Measurements from ENCODE around the gene ZNF70. TPM values are rescaled to one million over a fixed set of nuclear protein-coding genes. Genes with fewer than 3 reads are reported as not detected.

The ZNF70 gene
- 0.78 to 1.0 TPM (median 1.0 TPM) in 5 replicates for total RNA-seq (2022; extraction: Qiagen RNA extraction; ENCODE audit: low read depth)

DNA sequence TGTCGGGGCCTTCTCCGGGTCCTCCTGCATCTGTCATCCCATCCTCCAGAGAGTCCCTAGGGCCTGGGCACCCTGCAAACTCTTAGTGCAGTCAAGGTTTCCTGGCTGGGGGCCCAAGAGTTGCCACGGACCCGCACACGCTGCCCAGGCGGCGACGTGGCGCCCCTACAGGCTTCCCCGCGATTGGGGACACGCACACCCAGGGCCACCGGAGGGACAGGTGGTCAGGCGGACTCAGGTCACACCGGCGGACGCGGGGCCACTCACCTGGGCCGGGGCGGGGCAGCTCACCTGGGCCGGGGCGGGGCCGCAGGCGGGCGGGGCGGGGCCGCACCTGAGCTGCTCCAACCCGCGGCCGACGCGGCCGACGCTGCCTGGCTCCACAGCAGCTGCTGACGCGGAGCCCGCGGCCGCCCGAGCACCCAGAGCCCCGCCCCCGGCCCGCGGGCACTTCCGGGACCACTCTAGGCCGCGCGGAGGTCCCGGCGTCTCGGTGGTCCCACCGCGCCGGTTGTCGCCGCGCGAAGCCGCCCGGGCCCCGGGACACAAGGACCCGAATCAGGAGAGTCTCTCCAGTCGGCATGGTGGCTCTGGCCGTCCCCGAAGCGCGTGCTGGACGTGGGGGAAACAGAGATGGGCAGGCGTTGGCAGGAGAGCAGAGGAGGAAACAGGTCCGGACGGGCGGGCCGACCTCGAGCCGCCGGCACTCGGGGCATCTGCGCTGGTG is at the start of gene ZNF70:
ZNF70 (minus strand) TSS at position 399 of the 727 bp plus-strand sequence. CDS start 5,972 bp downstream, outside the sequence.

DNA sequence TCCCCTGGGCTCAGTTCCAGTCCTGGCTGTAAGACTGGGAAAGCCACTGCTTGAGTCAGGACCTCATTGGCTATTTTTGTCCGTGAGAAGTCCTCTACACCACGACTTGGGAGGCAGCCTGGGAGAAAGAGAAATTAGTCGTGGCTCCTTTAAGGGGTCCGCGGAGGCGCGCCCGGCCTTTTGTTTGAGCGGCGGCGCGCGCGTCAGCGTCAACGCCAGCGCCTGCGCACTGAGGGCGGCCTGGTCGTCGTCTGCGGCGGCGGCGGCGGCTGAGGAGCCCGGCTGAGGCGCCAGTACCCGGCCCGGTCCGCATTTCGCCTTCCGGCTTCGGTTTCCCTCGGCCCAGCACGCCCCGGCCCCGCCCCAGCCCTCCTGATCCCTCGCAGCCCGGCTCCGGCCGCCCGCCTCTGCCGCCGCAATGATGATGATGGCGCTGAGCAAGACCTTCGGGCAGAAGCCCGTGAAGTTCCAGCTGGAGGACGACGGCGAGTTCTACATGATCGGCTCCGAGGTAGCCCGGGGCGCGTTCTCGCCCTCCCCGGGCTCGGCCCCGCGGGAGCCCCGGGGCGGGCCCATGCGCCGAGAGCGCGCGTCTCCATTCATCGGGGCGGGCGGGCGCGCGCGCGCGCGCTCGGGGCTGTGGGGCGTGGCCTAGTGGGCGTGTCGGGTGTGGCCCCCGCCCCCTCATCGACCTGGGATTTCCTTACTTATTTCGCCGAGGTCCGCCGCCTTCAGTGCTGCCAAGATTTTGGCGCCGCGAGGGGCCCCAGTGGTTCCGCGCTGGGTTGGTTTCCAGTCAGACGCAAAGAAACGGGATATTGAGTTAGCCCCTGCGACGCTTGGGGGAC is 36.1 kb upstream of the ZNF70 start, which contains the start of gene SMARCB1:
SMARCB1 (plus strand) TSS at position 215 of the 848 bp plus-strand sequence; CDS start at position 419, 204 bp downstream.

DNA sequence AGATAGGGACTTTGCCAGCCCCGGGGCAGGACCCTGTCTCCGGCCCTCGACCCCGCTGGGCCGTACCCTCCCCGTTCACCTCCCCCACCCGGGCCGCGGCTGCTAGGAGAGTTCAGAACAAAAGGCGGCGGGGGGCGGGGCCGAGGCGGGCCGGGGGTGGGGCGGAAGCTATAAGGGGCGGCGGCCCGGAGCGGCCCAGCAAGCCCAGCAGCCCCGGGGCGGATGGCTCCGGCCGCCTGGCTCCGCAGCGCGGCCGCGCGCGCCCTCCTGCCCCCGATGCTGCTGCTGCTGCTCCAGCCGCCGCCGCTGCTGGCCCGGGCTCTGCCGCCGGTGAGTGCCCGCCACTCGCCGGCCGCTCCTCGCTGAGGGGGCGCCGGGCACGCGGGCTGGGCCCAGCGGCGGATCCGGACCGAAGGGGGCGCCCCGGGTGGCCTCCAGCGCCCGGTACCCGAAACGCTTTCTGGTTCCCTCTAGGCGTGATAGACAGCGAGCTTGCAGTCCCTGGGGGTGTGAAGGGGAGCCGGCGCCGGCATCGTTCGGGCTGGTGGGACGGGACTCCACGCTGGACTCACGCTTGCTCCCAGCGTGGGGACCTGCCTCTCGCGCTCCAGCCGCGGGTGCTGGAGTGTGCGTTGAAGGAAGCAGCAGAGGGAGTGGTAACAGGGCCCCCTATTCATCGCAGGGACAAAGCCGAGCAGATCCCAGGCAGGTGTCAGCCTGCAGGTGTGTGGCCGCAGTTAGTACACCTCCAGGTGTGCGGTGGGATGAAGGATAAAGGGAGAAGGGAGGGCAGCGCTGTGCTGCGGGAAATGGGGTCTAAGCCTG is 21.9 kb upstream of the ZNF70 start, which contains the start of gene MMP11:
MMP11 (plus strand) TSS at position 201 of the 825 bp plus-strand sequence; CDS start at position 223, 22 bp downstream.

DNA sequence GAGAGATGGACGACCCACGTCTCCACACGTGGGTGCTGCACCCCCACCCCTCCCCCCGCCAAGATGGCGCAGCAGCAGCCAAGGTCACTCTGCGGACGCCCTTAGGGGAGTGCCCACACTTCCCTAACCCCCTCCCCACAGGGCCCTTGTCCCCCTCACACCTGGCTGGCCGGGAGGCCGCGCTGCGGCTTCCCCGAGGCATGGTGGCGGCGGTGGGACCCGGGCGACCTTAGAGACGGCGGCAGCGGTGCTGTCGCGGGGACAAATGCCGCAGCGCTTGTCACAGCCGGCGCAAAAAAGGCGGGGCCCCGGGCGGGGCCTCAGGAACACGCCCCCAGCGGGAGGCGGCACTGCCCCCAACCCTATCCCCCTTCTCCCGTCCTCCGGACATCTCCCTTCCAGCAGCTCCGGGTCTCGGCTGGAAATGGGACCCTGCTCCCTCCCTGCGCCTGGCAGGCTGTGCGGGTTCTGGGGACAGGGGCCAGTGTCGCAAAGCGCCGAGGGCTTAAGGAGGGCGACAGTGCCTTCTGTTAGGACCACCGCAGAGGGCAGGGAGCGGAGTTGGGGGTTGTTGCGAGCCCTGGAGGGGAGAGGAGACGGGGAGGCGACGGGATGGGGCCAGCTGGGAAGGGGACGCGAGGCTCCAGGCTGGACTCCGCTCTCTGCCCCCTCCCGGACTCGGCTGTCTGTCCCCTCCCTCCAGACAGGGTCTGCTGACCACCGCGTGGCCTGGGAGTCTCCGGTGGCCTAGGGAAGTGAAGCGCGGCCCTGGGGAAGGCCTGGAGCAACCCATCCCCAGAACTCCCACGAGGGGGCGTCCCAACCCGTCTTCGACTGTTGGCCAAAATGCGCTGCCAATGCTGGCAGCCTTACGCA is 17.0 kb upstream of the ZNF70 start, which contains the start of gene CHCHD10:
CHCHD10 (minus strand) TSS at position 300 of the 876 bp plus-strand sequence; CDS start at position 202, 98 bp downstream.

DNA sequence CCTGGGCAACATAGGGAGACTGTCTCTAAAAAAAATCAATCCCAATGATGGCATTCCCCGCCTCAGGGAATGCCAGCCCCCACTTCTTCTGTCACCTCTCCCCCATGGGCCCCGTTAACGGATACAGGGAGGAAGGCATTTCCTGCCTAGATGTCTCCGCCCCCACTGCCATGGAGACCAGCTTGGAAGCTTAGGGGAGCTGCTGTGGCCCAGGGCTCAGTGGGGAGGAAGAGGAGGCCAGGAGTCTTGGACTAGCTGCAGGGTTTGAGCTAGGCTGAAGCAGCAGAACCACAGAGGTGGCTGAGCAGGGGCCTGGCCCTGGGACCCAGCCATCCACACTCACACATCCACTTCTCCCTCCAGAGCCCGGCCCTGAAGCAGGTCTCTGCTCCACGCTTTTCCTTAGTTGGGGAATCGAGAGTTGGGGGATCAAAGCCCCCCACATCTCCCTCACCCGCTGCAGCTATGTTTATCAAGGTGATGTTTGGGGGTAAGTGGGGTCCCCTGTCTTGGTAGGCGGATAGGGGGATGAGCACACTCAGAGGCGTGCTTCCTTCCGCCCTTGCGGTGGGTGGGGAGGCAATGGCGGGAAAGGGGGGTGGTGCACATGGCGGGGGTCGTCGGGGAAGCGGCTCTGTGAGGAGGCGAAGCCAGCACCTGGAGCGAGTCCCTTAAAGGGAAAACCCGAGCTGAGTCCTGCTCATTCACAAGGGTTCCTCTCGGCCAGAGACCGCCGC is 12.1 kb upstream of the ZNF70 start, which contains the start of gene C22orf15:
C22orf15 (plus strand) TSS at position 149 of the 737 bp plus-strand sequence; CDS start at position 466, 317 bp downstream.

DNA sequence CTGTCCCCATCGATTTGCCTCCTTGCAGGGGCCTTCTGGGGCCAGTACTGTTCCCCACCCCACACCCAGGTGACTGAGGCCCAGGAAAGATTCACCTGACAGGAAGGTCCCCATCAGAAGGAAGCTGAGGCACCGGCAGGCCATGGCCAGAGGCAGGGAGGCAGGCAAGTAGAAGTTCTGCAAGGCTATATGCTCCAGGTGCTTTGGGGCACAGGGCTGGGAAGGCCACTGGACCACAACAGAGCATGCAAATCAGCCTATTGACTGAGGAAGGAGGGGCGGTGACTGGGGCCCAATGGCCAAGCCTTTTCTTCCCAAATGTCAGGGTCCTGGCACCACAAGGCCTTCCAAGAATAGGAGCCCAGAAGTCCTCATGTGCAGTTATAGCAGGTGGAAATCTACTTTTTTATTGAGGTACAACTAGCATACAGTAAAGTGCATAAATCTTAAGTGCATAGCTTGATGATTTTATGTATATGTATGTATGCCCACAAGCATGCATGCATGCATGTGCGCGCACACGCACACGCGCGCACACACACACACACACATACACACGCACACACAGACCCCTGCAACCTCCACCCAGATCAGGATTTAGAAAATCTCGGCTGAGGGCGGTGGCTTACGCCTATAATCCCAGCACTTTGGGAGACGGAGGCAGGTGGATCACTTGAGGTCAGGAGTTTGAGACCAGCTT is 3.5 kb upstream of the ZNF70 start, which contains the start of gene VPREB3:
VPREB3 (minus strand) TSS at position 206 of the 700 bp plus-strand sequence; CDS start at position 144, 62 bp downstream.

DNA sequence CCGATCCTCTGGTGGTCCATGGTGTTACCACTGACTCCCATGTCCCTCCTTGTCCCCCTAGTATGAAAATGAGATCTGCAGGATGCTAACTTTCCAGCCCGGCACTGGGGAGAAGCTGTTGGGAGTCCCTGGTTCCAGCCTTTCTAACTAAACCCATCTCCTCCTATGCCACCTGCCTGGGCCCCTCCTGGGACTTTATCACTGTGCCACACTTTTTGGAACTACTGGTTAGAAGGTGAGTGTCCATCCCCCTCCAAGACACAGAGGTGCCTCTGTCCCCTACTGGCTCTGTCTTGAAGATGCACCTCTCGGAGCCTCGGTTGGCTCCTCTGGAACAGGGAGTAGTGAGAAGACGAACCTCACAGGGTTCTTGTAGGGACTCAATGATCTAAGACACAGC is 60.2 kb downstream of the ZNF70 start, which contains the start of gene RGL4:
RGL4 (plus strand) TSS at position 301 of the 400 bp plus-strand sequence. CDS start 1,018 bp downstream, outside the sequence.

Other genes starting within 250 kb of the ZNF70 start
- gene IGLL1, start 170.8 kb downstream of the ZNF70 start, total RNA-seq (2022; extraction: Qiagen RNA extraction; ENCODE audit: low read depth) = not detected in 5 replicates
- not detected in 5 replicates for gene DRICH1, start 118.8 kb downstream of the ZNF70 start, total RNA-seq (2022; extraction: Qiagen RNA extraction; ENCODE audit: low read depth)
- not detected in 5 replicates for gene RGL4, start 60.1 kb downstream of the ZNF70 start, total RNA-seq (2022; extraction: Qiagen RNA extraction; ENCODE audit: low read depth)
- 0.55 to 1.1 TPM (median 0.92 TPM) in 4 of 5 replicates, not detected in the other for gene VPREB3, start 3.3 kb upstream of the ZNF70 start, total RNA-seq (2022; extraction: Qiagen RNA extraction; ENCODE audit: low read depth)
- not detected in 5 replicates for gene C22orf15, start 11.9 kb upstream of the ZNF70 start, total RNA-seq (2022; extraction: Qiagen RNA extraction; ENCODE audit: low read depth)
- gene CHCHD10, start 16.9 kb upstream of the ZNF70 start, total RNA-seq (2022; extraction: Qiagen RNA extraction; ENCODE audit: low read depth) = 88.8 to 228 TPM (median 169 TPM) in 5 replicates
- gene MMP11, start 21.7 kb upstream of the ZNF70 start, total RNA-seq (2022; extraction: Qiagen RNA extraction; ENCODE audit: low read depth) = 0.17 to 0.42 TPM (median 0.33 TPM) in 4 of 5 replicates, not detected in the other
- 48.8 to 55.1 TPM (median 51.6 TPM) in 5 replicates for gene SMARCB1, start 35.9 kb upstream of the ZNF70 start, total RNA-seq (2022; extraction: Qiagen RNA extraction; ENCODE audit: low read depth)
- 0.36 to 1.3 TPM (median 0.61 TPM) in 5 replicates for gene DERL3, start 87.9 kb upstream of the ZNF70 start, total RNA-seq (2022; extraction: Qiagen RNA extraction; ENCODE audit: low read depth)
- 8.1 to 10.9 TPM (median 9.4 TPM) in 5 replicates for gene SLC2A11, start 106.8 kb upstream of the ZNF70 start, total RNA-seq (2022; extraction: Qiagen RNA extraction; ENCODE audit: low read depth)
- gene MIF, start 143.3 kb upstream of the ZNF70 start, total RNA-seq (2022; extraction: Qiagen RNA extraction; ENCODE audit: low read depth) = 493 to 992 TPM (median 944 TPM) in 5 replicates
- gene GSTT2B, start 210.1 kb upstream of the ZNF70 start, total RNA-seq (2022; extraction: Qiagen RNA extraction; ENCODE audit: low read depth) = 0.23 to 0.56 TPM (median 0.43 TPM) in 4 of 5 replicates, not detected in the other
- 1.4 to 2.5 TPM (median 1.7 TPM) in 5 replicates for gene DDTL, start 215.8 kb upstream of the ZNF70 start, total RNA-seq (2022; extraction: Qiagen RNA extraction; ENCODE audit: low read depth)
- gene DDT, start 223.3 kb upstream of the ZNF70 start, total RNA-seq (2022; extraction: Qiagen RNA extraction; ENCODE audit: low read depth) = 113 to 158 TPM (median 149 TPM) in 5 replicates
- 0.24 TPM in 1 of 5 replicates, not detected in the others for gene GSTT2, start 229.0 kb upstream of the ZNF70 start, total RNA-seq (2022; extraction: Qiagen RNA extraction; ENCODE audit: low read depth)

Data from A549 treated with RU486 at 1 μM for 4 hours (cell line).